GM06990 (cell line): ENCODE results near the gene SLC45A3.

ENCODE experiments used
- DNase-seq: peaks from one replicate; pipeline ENCODE4 v3.0.0-alpha.2; 2011; ENCODE audit not compliant: insufficient read length; ENCODE audit errors: extremely low read depth
- H3K27me3 ChIP-seq: replicated peaks from 2 replicates; pipeline ENCODE4 v1.6.0; 2011; ENCODE audit warnings: low read length; ENCODE audit not compliant: control insufficient read depth, insufficient read depth
- H3K36me3 ChIP-seq: 2 replicates; pipeline ENCODE4 v1.5.1; 2011; ENCODE audit warnings: low read length; ENCODE audit not compliant: control insufficient read depth, insufficient read depth
- H3K4me3 ChIP-seq: replicated peaks from 2 replicates; pipeline ENCODE4 v1.5.1; 2011; ENCODE audit warnings: low read depth, mild to moderate bottlenecking, control low read depth, low read length
- TF ChIP-seq, protein P1 (sequence below): IDR thresholded peaks from 2 replicates; pipeline ENCODE4 v1.5.1; 2011; ENCODE audit warnings: low read length, control low read depth, mild to moderate bottlenecking, inconsistent platforms; ENCODE audit not compliant: insufficient read depth, poor library complexity, severe bottlenecking

SLC45A3 gene

DNA sequence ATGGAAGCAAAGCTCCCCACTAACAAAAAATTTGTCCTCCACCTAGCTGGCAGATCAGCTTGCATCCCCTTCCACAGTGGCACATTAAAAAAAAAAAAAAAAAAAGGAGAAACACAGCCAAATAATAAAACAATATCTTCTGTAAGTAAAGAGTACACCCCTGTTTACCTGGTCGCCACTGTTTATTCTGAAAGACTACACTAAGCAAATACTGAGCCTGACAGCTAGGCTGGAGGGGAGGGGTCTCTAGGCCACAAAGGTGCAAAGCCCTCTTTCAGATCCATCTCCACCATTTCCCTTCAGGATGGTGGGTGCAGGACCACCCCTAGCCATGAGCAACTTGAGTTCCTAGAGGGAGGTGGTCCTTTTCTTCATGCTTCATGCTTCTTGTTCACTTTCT is 22.8 kb upstream of the SLC45A3 start:
- Histone ChIP-seq H3K27me3 (no peaks in the 10 kb centered on the region), H3K4me3 (no peak overlapping the region), H3K36me3 (no peaks in the 10 kb centered on the region)
- TF ChIP-seq, protein P1, sequence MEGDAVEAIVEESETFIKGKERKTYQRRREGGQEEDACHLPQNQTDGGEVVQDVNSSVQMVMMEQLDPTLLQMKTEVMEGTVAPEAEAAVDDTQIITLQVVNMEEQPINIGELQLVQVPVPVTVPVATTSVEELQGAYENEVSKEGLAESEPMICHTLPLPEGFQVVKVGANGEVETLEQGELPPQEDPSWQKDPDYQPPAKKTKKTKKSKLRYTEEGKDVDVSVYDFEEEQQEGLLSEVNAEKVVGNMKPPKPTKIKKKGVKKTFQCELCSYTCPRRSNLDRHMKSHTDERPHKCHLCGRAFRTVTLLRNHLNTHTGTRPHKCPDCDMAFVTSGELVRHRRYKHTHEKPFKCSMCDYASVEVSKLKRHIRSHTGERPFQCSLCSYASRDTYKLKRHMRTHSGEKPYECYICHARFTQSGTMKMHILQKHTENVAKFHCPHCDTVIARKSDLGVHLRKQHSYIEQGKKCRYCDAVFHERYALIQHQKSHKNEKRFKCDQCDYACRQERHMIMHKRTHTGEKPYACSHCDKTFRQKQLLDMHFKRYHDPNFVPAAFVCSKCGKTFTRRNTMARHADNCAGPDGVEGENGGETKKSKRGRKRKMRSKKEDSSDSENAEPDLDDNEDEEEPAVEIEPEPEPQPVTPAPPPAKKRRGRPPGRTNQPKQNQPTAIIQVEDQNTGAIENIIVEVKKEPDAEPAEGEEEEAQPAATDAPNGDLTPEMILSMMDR: no peak
- DNase-seq: no peak

DNA sequence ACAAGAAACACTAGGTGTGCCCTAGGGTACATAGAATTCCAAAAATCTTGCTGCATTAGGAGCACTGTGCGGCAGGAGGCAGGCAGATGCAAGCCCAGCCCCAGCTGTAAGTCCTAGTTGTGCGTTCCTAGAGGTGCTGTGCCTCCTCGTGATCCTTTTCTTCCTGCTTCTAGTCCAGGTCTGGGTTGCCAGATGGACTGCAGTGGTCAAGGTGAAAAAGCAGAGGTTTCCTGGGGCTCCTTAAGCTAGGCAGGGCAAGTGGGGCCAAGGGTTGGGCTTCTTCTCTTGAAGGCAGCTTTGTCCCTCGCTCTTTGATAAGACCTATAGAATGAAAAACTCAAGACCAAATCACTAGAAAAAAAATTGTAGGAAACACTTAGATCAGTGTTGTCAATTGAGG is 21.6 kb upstream of the SLC45A3 start:
- DNase-seq: no peak
- TF ChIP-seq, protein P1: no peak
- Histone ChIP-seq H3K36me3 (no peaks in the 10 kb centered on the region), H3K4me3 (no peak overlapping the region), H3K27me3 (no peaks in the 10 kb centered on the region; the same call in 1 of the 2 replicates)

DNA sequence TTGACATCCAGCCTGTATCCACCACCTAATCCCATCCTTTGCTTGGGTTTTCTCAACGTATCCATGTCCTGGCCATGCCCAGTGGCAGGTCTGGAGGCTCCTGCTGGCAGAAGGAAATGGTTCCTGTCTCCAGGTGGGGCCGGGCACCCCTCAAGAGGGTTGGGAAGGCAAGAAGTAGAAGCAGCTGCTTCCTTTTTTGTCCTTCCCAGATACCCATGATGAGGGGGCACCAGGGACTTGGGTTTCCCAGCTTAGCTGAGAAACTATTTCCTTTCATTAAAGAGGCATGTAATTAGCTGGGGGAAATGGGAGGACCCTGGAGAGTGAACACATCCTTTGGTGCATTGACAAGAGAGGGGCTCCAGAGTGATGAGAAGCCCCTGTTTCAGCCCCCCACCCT is 21.1 kb upstream of the SLC45A3 start:
- DNase-seq: no peak
- no peaks in the 10 kb centered on the region for H3K36me3 ChIP-seq
- H3K4me3 ChIP-seq: no peak overlapping the region
- TF ChIP-seq, protein P1: no peak
- no peaks in the 10 kb centered on the region; the same call in 1 of the 2 replicates for H3K27me3 ChIP-seq

DNA sequence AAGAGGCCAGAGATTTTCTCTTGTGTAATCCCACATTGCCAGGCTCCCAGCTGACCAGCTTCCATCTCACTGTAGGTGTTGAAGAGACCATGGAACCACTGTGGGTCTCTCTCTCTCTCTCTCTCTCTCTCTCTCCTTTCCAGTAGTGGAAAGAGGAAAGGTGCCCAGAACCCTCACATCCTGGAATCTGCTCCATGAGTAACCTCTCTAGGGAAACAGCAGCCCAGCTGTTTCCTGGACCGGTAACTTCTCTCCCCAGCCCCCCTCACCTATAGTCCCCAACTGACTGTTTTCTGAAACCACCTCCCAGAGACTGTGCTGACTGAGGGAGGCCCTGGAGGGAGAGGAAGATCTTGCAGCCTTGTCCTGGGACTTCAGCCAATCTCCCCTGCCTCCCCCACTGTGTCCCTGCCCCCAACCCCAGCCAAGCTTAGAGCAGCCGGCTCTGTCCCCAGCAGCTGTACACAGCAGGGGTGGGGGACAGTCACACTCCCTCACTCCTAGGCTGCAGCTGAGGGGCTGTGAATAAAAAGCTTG is 20.6 kb upstream of the SLC45A3 start:
- Histone ChIP-seq H3K36me3 (no peaks in the 10 kb centered on the region), H3K27me3 (no peaks in the 10 kb centered on the region; the same call in 1 of the 2 replicates), H3K4me3 (no peak overlapping the region)
- no peak for DNase-seq
- TF ChIP-seq, protein P1: no peak

DNA sequence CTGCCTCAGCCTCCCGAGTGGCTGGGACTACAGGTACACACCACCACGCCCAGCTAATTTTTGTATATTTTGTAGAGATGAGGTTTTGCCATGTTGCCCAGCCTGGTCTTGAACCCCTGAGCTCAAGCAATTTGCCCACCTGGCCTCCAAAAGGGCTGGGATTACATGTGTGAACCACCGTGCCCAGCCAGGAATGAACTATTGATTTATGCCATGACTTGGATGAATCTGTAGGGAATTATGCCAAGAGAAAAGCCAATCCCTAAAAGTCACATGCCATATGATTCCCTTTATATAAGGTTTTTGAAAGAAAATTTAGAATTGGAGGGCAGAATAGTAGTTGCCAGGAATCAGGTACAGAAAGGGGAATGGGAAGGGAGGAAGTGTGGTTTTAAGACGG is 19.1 kb upstream of the SLC45A3 start:
- Histone ChIP-seq H3K4me3 (no peak overlapping the region), H3K36me3 (no peaks in the 10 kb centered on the region), H3K27me3 (no peaks in the 10 kb centered on the region; the same call in 1 of the 2 replicates)
- TF ChIP-seq, protein P1: no peak
- DNase-seq: no peak

DNA sequence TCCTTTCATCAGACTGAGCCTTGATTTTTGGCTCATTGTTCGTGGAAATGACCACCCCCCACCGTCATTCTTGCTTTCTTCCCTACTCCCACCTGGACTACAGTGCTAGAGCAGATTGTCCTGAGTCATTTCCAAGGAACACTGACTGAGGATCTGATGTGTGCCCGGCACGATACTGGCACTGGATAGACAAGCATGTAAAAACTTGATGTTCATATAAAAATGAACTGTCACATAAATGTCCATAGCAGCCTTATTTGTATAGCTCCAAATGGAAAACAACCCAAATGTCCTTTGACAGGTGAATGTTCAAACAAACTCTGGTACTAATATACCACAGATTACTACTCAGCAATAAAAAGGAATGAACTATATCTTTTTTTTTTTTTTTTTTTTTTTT is 18.6 kb upstream of the SLC45A3 start:
- Histone ChIP-seq H3K27me3 (no peaks in the 10 kb centered on the region; the same call in 1 of the 2 replicates), H3K4me3 (no peak overlapping the region), H3K36me3 (no peaks in the 10 kb centered on the region)
- no peak for DNase-seq
- TF ChIP-seq, protein P1: no peak
